GM23248 (cell line): ENCODE results near the gene CLMP. TPM values are rescaled to one million over a fixed set of nuclear protein-coding genes. Genes with fewer than 3 reads are reported as not detected.

Experiments
- DNase-seq: peaks from one replicate; pipeline ENCODE4 v3.0.0-alpha.2; 2015
- H2AFZ ChIP-seq: fragments of 200-600 bp; sonication (generic); 2 replicates; pipeline ENCODE4 v1.6.1; 2016; ENCODE audit warnings: antibody characterized with exemption
- H3F3A ChIP-seq: fragments of 200-600 bp; sonication (generic); 2 replicates; pipeline ENCODE4 v1.6.1; 2016; ENCODE audit warnings: mild to moderate bottlenecking, antibody characterized with exemption, mixed run types; ENCODE audit not compliant: insufficient read depth
- H3K27ac ChIP-seq: fragments of 200-600 bp; sonication (generic); 2 replicates; pipeline ENCODE4 v1.5.1; 2016; ENCODE audit warnings: mild to moderate bottlenecking
- H3K27me3 ChIP-seq: fragments of 200-600 bp; sonication (generic); replicated peaks from 2 replicates; pipeline ENCODE4 v1.6.1; 2016; ENCODE audit warnings: mild to moderate bottlenecking; ENCODE audit not compliant: insufficient read depth
- H3K36me3 ChIP-seq: fragments of 200-600 bp; sonication (generic); 2 replicates; pipeline ENCODE4 v1.6.1; 2016; ENCODE audit warnings: low read depth, mild to moderate bottlenecking
- H3K4me1 ChIP-seq: fragments of 200-600 bp; sonication (generic); 2 replicates; pipeline ENCODE4 v1.6.1; 2016; ENCODE audit warnings: mild to moderate bottlenecking; ENCODE audit not compliant: insufficient read depth
- H3K4me2 ChIP-seq: fragments of 200-600 bp; sonication (generic); one replicate; pipeline ENCODE4 v1.6.1; 2016; ENCODE audit warnings: mild to moderate bottlenecking; ENCODE audit not compliant: unreplicated experiment
- H3K4me3 ChIP-seq: fragments of 200-600 bp; sonication (generic); 2 replicates; pipeline ENCODE4 v1.5.1; 2016; ENCODE audit warnings: mild to moderate bottlenecking
- H3K79me2 ChIP-seq: fragments of 200-600 bp; sonication (generic); 2 replicates; pipeline ENCODE4 v1.6.1; 2016; ENCODE audit warnings: mild to moderate bottlenecking; ENCODE audit not compliant: insufficient read depth
- H3K9ac ChIP-seq: fragments of 200-600 bp; sonication (generic); 2 replicates; pipeline ENCODE4 v1.6.1; 2016; ENCODE audit warnings: mild to moderate bottlenecking
- H3K9me2 ChIP-seq: fragments of 200-600 bp; sonication (generic); 2 replicates; pipeline ENCODE4 v1.6.1; 2016; ENCODE audit warnings: mixed run types, mild to moderate bottlenecking, moderate library complexity; ENCODE audit not compliant: insufficient read depth
- H3K9me3 ChIP-seq: fragments of 200-600 bp; sonication (generic); one replicate; pipeline ENCODE4 v1.6.1; 2017; ENCODE audit warnings: low read depth
- H4K20me1 ChIP-seq: fragments of 200-600 bp; sonication (generic); 2 replicates; pipeline ENCODE4 v1.6.0; 2016; ENCODE audit not compliant: insufficient read depth
- EZH2 ChIP-seq: fragments of 200-600 bp; sonication (generic); IDR thresholded peaks from 2 replicates; pipeline ENCODE4 v1.6.1; 2018; ENCODE audit warnings: antibody characterized with exemption, mild to moderate bottlenecking; ENCODE audit not compliant: insufficient read depth, poor library complexity, severe bottlenecking
- EZH2phosphoT487 ChIP-seq: fragments of 200-600 bp; sonication (generic); IDR thresholded peaks from 2 replicates; pipeline ENCODE4 v1.6.1; 2018; ENCODE audit warnings: antibody characterized with exemption, moderate library complexity, mild to moderate bottlenecking, low read depth; ENCODE audit not compliant: insufficient read depth
- WGBS, 2 experiments: methylation state at CpG; one replicate each; pipeline ENCODE4 v1.1.6; 2015 to 2017; ENCODE audit warnings: low lambda C conversion rate in 2 of 2, low coverage in 1 of 2; ENCODE audit errors: missing lambda C conversion rate in 2 of 2; 5-methylcytosine and 5-hydroxymethylcytosine counted together
- in situ Hi-C: fragments of 300-500 bp; cut with MboI; formaldehyde crosslinking; loops from 2 replicates; pipeline ENCODE4 v1.15.0; 2020
- polyA plus RNA-seq: library from polyadenylated mRNA; unstranded; fragments of >200 nt; fragmentation: Nextera tagmentation; extraction: Ambion mirVana; gene quantifications from 2 replicates; pipeline ENCODE4 v1.2.1, GENCODE V29; 2016
- total RNA-seq: library from RNA; depleted of rRNA; stranded (reverse); fragments of >200 nt; shearing (Covaris generic); gene quantifications from 2 replicates; pipeline ENCODE4 v1.2.3, GENCODE V29; 2014

Gene CLMP
- total and polyA plus RNA-seq, 2 experiments from 2014 or later = 166 to 215 TPM

GRCh38 chr11:123085497-123085896 lies 109.6 kb downstream of the CLMP start:
- 90 to 93% methylated on average over 5 of the region's 5 CpGs for WGBS, 2 experiments
- in situ Hi-C loops = no loop called here
- peaks cover 4% of the 10 kb centered on the region; the same call in 1 of the 2 replicates for H4K20me1 ChIP-seq
- peak overlapping the region; percentile 96 for H3K27ac ChIP-seq
- H3K27me3 ChIP-seq = no peaks in the 10 kb centered on the region
- peaks cover 95% of the 10 kb centered on the region for H3K79me2 ChIP-seq
- H3F3A ChIP-seq = peaks cover 83% of the 10 kb centered on the region
- H2AFZ ChIP-seq = no peak overlapping the region
- TF ChIP-seq EZH2 (no peak), EZH2phosphoT487 (no peak)
- no peak overlapping the region for H3K9ac ChIP-seq
- H3K4me2 ChIP-seq = no peak overlapping the region
- DNase-seq = no peak
- peaks cover 18% of the 10 kb centered on the region for H3K4me1 ChIP-seq
- no peaks in the 10 kb centered on the region for H3K9me3 ChIP-seq
- no peaks in the 10 kb centered on the region for H3K9me2 ChIP-seq
- H3K36me3 ChIP-seq = peaks cover 54% of the 10 kb centered on the region
- no peak overlapping the region for H3K4me3 ChIP-seq

GRCh38 chr11:123084454-123084853 lies 110.6 kb downstream of the CLMP start:
- H3K9ac ChIP-seq = peak overlapping the region; percentile 67
- in situ Hi-C loops = no loop called here
- DNase-seq = no peak
- H3K27ac ChIP-seq = peak overlapping the region; percentile 96
- no peaks in the 10 kb centered on the region for H3K9me2 ChIP-seq
- H3K4me2 ChIP-seq = no peak overlapping the region
- H3K4me1 ChIP-seq = peaks cover 18% of the 10 kb centered on the region
- H3K27me3 ChIP-seq = no peaks in the 10 kb centered on the region
- H3F3A ChIP-seq = peaks cover 83% of the 10 kb centered on the region
- H3K79me2 ChIP-seq = peaks cover 94% of the 10 kb centered on the region
- 97 to 99% methylated on average over 7 of the region's 7 CpGs for WGBS, 2 experiments
- H3K9me3 ChIP-seq = no peaks in the 10 kb centered on the region
- peaks cover 4% of the 10 kb centered on the region; the same call in 1 of the 2 replicates for H4K20me1 ChIP-seq
- no peak for TF ChIP-seq EZH2
- no peak for TF ChIP-seq EZH2phosphoT487
- H3K4me3 ChIP-seq = no peak overlapping the region
- H3K36me3 ChIP-seq = peaks cover 64% of the 10 kb centered on the region
- no peak overlapping the region for H2AFZ ChIP-seq

DNA sequence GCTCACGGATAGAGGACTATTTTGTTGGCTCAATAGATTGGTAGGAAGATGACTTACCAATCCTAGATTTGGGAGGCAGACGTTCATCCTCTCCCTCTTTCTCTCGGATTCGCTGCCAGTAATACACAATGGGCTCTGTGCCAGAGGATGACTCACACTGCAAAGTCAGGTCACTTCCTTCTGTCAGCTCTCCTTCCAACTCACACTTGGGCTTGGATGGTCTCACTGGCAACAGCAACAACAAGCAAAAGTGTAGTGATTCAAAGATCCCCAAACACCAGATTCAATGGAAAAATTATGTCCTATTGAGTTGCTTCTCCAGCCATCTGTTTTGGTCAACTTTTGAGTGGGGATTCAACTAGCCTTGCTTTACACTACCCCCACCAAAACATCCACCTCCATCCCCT lies 111.4 kb downstream of the CLMP start:
- Histone ChIP-seq H3K36me3 (peaks cover 72% of the 10 kb centered on the region), H3K4me1 (peaks cover 18% of the 10 kb centered on the region), H3K9me2 (no peaks in the 10 kb centered on the region), H3K4me2 (peak overlapping the region; percentile 31), H3K4me3 (no peak overlapping the region), H3F3A (peaks cover 88% of the 10 kb centered on the region), H4K20me1 (peaks cover 4% of the 10 kb centered on the region; the same call in 1 of the 2 replicates), H3K79me2 (peaks cover 93% of the 10 kb centered on the region), H3K27me3 (no peaks in the 10 kb centered on the region), H3K9me3 (no peaks in the 10 kb centered on the region), H2AFZ (no peak overlapping the region), H3K9ac (peak overlapping the region; percentile 67), H3K27ac (peak overlapping the region; percentile 96)
- in situ Hi-C loops = no loop called here
- peak; percentile 97 for DNase-seq
- TF ChIP-seq EZH2 (no peak), EZH2phosphoT487 (no peak)
- 1 to 3% methylated on average over 4 of the region's 4 CpGs for WGBS, 2 experiments

DNA sequence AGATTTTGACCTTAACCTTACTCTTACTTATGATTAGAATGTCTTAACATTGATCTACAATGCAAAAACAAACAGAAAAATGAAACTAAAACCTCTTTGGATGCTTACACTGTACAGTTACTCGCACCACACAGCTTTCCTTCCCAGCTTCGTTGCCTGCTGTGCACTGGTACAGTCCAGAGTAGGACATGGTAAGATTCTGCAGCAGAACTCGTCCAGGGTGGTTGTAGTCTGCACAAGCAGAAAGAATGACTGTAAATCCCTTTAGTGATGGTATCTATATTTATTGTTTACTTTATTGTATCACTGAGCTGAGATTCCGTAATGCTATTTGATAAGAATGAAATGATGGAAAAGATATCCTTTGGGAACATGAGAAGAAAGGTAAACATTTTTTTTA lies 112.1 kb downstream of the CLMP start:
- peaks cover 76% of the 10 kb centered on the region for H3K36me3 ChIP-seq
- no peak for DNase-seq
- H3K27ac ChIP-seq = peak overlapping the region; percentile 96
- peak overlapping the region; percentile 31 for H3K4me2 ChIP-seq
- H3K4me1 ChIP-seq = peaks cover 18% of the 10 kb centered on the region
- no peaks in the 10 kb centered on the region for H3K9me2 ChIP-seq
- no peak overlapping the region for H2AFZ ChIP-seq
- no peaks in the 10 kb centered on the region for H3K9me3 ChIP-seq
- TF ChIP-seq EZH2 (no peak), EZH2phosphoT487 (no peak)
- in situ Hi-C loops = no loop called here
- H3F3A ChIP-seq = peaks cover 81% of the 10 kb centered on the region
- WGBS, 2 experiments = 97 to 98% methylated on average over 4 of the region's 4 CpGs
- H3K79me2 ChIP-seq = peaks cover 93% of the 10 kb centered on the region
- H4K20me1 ChIP-seq = peaks cover 4% of the 10 kb centered on the region; the same call in 1 of the 2 replicates
- H3K9ac ChIP-seq = peak overlapping the region; percentile 63
- no peak overlapping the region for H3K4me3 ChIP-seq
- no peaks in the 10 kb centered on the region for H3K27me3 ChIP-seq
